ENCODE data around the gene UTS2B. TPM values are rescaled to one million over a fixed set of nuclear protein-coding genes. Genes with fewer than 3 reads are reported as not detected.

The UTS2B gene
- total and polyA plus RNA-seq, 2 of the 13 experiments (the other 11 are each of a cell fraction or from before 2014, with no cell fraction given) = 0.03 to 0.46 TPM

DNA sequence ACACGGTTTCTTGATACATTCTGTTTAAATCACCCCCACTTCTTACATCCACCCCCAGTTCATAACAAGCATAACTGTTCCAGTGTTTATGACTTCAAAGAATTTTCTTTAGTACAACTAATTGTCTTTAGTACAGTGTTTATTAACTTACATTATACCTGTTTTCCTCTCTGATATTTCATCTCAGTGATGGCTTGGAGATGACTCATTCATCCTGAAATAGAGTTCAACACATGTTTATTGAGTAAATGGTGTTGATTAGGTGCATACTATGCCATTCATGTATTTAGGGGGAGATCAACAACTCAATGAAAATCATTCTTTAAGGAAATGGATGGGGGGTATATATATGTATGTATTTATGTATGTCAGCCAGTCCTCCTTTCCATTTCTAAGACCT is 21.7 kb upstream of the UTS2B start (continued):
- TF ChIP-seq, protein P1, sequence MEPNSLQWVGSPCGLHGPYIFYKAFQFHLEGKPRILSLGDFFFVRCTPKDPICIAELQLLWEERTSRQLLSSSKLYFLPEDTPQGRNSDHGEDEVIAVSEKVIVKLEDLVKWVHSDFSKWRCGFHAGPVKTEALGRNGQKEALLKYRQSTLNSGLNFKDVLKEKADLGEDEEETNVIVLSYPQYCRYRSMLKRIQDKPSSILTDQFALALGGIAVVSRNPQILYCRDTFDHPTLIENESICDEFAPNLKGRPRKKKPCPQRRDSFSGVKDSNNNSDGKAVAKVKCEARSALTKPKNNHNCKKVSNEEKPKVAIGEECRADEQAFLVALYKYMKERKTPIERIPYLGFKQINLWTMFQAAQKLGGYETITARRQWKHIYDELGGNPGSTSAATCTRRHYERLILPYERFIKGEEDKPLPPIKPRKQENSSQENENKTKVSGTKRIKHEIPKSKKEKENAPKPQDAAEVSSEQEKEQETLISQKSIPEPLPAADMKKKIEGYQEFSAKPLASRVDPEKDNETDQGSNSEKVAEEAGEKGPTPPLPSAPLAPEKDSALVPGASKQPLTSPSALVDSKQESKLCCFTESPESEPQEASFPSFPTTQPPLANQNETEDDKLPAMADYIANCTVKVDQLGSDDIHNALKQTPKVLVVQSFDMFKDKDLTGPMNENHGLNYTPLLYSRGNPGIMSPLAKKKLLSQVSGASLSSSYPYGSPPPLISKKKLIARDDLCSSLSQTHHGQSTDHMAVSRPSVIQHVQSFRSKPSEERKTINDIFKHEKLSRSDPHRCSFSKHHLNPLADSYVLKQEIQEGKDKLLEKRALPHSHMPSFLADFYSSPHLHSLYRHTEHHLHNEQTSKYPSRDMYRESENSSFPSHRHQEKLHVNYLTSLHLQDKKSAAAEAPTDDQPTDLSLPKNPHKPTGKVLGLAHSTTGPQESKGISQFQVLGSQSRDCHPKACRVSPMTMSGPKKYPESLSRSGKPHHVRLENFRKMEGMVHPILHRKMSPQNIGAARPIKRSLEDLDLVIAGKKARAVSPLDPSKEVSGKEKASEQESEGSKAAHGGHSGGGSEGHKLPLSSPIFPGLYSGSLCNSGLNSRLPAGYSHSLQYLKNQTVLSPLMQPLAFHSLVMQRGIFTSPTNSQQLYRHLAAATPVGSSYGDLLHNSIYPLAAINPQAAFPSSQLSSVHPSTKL (CRISPR knock-in tag; IDR thresholded peaks at IDR 0.05) = no peak
- TF ChIP-seq KDM5B (CRISPR knock-in tag; IDR thresholded peaks at IDR 0.05; ENCODE audit: borderline replicate concordance) (no peak), ZSCAN20 (CRISPR knock-in tag; IDR thresholded peaks at IDR 0.05; ENCODE audit: borderline replicate concordance) (no peak)
- TF ChIP-seq, protein P2, sequence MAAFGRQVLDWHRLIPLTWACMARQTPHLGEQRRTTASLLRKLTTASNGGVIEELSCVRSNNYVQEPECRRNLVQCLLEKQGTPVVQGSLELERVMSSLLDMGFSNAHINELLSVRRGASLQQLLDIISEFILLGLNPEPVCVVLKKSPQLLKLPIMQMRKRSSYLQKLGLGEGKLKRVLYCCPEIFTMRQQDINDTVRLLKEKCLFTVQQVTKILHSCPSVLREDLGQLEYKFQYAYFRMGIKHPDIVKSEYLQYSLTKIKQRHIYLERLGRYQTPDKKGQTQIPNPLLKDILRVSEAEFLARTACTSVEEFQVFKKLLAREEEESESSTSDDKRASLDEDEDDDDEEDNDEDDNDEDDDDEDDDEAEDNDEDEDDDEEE (CRISPR knock-in tag; IDR thresholded peaks at IDR 0.05) = no peak

DNA sequence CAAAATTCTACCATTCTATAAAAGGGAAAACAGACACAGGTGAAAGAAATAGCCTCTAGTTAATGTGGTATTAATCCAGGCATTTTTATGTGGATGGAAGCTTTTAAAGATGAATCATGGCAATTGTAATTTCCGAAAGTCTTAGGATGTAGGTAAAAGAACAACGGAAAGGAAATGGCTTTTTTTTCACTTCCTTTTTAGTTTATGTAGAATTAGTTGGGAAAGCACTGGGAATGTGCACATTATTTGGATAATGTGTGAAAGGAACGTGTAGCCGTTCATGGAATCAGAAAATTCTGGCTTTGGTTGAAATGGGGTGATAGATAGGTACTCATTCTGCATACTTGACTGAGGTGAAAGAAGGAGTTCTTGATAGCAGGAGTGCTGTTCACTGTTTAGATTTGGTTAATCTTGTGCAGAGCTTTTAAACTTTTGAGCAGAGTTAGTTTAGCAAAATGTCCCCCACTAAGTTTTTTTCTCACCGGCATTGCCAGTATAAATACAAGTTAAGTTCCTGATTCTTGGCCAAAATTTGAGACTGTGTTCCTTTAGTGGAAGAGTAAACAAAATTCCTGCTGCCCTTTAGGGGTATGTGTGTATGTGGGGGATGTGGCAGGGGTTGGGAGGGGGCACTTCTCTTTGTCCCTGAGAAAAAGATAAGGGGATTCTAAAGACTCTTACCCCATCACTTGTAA is 20.2 kb upstream of the UTS2B start:
- intact Hi-C loops (cut with micrococcal nuclease; ENCODE audit: unreplicated experiment) (loop anchor here (10.0 kb wide), 1 partner anchor 106 kb away; no protein-coding TSS in a partner anchor), in situ Hi-C loops (cut with HindIII; ENCODE audit: extremely low pct_ligation_motif_present, low pct_unique_long_range_greater_than_20kb) (no loop called here)
- Histone ChIP-seq H2AFZ (ENCODE audit: low read length) (no peak overlapping the region), H4K20me1 (ENCODE audit: insufficient read depth, low read length) (peaks cover 20% of the 10 kb centered on the region), H3K4me1 (ENCODE audit: insufficient read depth, low read length) (peaks cover 63% of the 10 kb centered on the region), H3K27me3 (ENCODE audit: control insufficient read depth in 1 of 2, insufficient read depth in 2 of 2, low read length in 2 of 2) (no peaks in the 10 kb centered on the region), H3K4me2 (ENCODE audit: low read depth, low read length) (no peak overlapping the region), H3K27ac (ENCODE audit: extremely low read length, insufficient read depth, low read length) (no peak overlapping the region), H3K9ac (ENCODE audit: insufficient read depth, low read depth, low read length) (no peak overlapping the region), H3K9me3 (ENCODE audit: low read length) (no peaks in the 10 kb centered on the region), H3K36me3 (replicated peaks in 1 of 2; ENCODE audit: control insufficient read depth in 1 of 2, insufficient read depth in 2 of 2, low read length in 2 of 2) (no peaks in the 10 kb centered on the region), H3K4me3 (replicated peaks in 1 of 3; ENCODE audit: insufficient read depth in 1 of 3, low read depth in 2 of 3, low read length in 3 of 3) (no peak overlapping the region), H3K79me2 (ENCODE audit: insufficient read depth, low read length) (peaks cover 99% of the 10 kb centered on the region)
- WGBS (ENCODE audit: low lambda C conversion rate) = 83% methylated on average over 5 of the region's 5 CpGs
- no TSS peak for BruUV-seq (replicated peaks)
- CTCF ChIA-PET (ENCODE audit: low intra/inter-chr PET ratio, low total read pairs) = no interaction called here
- no peak for ATAC-seq
- no peak for FAIRE-seq
- POLR2A ChIA-PET = no interaction called here
- DNase-seq (ENCODE audit: low spot score) = no peak
- TF ChIP-seq, protein P3, sequence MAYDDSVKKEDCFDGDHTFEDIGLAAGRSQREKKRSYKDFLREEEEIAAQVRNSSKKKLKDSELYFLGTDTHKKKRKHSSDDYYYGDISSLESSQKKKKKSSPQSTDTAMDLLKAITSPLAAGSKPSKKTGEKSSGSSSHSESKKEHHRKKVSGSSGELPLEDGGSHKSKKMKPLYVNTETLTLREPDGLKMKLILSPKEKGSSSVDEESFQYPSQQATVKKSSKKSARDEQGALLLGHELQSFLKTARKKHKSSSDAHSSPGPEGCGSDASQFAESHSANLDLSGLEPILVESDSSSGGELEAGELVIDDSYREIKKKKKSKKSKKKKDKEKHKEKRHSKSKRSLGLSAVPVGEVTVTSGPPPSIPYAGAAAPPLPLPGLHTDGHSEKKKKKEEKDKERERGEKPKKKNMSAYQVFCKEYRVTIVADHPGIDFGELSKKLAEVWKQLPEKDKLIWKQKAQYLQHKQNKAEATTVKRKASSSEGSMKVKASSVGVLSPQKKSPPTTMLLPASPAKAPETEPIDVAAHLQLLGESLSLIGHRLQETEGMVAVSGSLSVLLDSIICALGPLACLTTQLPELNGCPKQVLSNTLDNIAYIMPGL (CRISPR knock-in tag; IDR thresholded peaks at IDR 0.05; ENCODE audit: borderline replicate concordance in 1 of 2, low read depth in 1 of 2) = no peak
- TF ChIP-seq ADNP (CRISPR knock-in tag; IDR thresholded peaks at IDR 0.05) (no peak), CBX1 (IDR thresholded peaks at IDR 0.05; ENCODE audit: low read depth) (no peak), ZNF543 (CRISPR knock-in tag; IDR thresholded peaks at IDR 0.05) (no peak), ZNF225 (CRISPR knock-in tag; IDR thresholded peaks at IDR 0.05) (no peak), KLF12 (CRISPR knock-in tag; IDR thresholded peaks at IDR 0.05; ENCODE audit: borderline replicate concordance) (no peak)
- TF ChIP-seq, protein P4, sequence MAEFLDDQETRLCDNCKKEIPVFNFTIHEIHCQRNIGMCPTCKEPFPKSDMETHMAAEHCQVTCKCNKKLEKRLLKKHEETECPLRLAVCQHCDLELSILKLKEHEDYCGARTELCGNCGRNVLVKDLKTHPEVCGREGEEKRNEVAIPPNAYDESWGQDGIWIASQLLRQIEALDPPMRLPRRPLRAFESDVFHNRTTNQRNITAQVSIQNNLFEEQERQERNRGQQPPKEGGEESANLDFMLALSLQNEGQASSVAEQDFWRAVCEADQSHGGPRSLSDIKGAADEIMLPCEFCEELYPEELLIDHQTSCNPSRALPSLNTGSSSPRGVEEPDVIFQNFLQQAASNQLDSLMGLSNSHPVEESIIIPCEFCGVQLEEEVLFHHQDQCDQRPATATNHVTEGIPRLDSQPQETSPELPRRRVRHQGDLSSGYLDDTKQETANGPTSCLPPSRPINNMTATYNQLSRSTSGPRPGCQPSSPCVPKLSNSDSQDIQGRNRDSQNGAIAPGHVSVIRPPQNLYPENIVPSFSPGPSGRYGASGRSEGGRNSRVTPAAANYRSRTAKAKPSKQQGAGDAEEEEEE (CRISPR knock-in tag; IDR thresholded peaks at IDR 0.05; ENCODE audit: borderline replicate concordance) = no peak
- TF ChIP-seq, protein P5, sequence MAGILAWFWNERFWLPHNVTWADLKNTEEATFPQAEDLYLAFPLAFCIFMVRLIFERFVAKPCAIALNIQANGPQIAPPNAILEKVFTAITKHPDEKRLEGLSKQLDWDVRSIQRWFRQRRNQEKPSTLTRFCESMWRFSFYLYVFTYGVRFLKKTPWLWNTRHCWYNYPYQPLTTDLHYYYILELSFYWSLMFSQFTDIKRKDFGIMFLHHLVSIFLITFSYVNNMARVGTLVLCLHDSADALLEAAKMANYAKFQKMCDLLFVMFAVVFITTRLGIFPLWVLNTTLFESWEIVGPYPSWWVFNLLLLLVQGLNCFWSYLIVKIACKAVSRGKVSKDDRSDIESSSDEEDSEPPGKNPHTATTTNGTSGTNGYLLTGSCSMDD (CRISPR knock-in tag; IDR thresholded peaks at IDR 0.05) = no peak
